Fibroblast of gingiva (primary cell): Measurements from ENCODE around the gene RTP1.
A peak's percentile ranks its signal among the peaks of the same experiment; 100 is the strongest.
"Not testable (repeated sequence)": the region's sequence is repeated elsewhere in the genome, so short reads cannot be mapped to it uniquely, and the experiment has no call there.

Experiments
- DNase-seq: peaks from one replicate; pipeline ENCODE4 v3.0.0-alpha.2; 2011; ENCODE audit warnings: low read depth

RTP1 gene

GRCh38 chr3:187197335-187197649 lies at the start of gene RTP1:
RTP1 (plus strand) TSS chr3:187197486; CDS start chr3:187197516, 30 bp downstream.
- DNase-seq: no peak

DNA sequence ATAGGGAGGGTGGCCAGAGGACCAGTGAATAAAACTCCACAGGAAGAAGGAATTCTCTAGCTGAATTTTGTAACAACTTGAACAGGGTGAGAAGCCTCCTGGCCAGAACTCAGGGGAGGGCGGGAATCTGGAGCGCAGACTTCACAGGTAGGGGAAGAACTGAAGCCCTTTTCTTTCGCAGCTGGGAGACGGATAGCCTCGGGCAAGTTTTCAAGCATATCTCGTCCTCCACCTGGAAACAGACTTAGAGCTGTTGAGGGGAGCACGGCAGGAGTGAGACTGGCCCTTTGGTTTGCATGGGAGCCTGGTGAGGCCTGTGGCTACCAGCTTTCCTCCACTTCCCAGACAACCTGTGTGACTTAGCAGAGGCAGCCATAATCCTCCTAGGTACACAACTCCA lies 47.1 kb upstream of the RTP1 start:
- no peak for DNase-seq

GRCh38 chr3:187150599-187150998 lies 46.7 kb upstream of the RTP1 start:
- DNase-seq: no peak

GRCh38 chr3:187161556-187161955 lies 35.7 kb upstream of the RTP1 start:
- no peak for DNase-seq

DNA sequence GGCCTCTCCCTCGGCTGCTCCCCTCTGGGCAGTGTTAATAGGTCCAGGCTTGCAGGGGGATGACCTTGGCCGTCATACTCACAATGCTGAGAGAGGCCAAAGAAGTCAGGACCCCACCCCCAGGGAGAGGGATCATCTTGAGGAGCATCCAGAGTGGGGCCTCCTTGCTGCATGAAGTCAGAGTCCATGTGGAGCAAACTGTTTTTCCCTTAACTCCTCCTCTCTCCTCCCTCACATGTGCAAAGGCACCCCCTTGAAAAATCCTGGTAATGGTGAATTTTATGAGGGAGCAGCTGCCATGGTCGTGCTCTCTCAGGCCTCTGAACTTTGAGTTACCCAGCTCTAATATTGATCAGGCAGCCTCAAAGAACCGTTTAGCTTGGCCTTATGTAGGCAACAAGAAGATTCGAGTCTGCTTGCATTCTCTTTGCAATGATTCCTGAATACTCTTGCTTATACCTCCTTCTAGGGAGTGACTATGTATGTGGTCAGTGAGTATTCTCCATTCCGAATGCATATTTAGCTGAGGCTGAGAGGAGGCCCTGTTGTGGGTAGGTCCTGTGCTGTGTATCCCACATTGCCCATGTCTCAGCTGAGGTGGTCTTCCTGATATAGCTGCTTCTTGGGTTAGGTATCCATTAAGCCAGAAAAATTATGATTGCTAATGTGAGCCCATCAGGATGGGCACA lies 34.9 kb upstream of the RTP1 start:
- no peak for DNase-seq

DNA sequence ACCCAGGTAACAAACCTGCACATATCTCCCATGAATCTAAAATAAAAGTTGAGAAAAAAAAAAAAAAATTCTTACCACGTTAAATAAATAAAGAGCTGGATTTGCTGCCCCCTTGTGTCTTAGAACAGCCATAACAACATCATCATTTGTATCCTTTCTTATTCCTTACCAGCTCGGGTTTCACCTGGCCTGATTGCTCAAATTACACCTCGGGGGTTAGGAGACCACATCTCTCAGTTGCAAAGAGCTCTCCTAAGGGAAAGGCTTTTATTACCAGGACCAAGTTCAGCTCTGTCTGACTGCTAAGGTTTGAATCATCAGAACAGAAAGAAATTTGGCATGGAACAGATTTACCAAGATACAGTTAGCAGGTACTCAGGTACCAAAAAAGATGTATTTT lies 32.1 kb upstream of the RTP1 start:
- DNase-seq: peak; percentile 44

- no peak for DNase-seq
Observed at GRCh38 chr3:187166750-187167149, 30.5 kb upstream of the RTP1 start.

GRCh38 chr3:187167777-187168176 lies 29.5 kb upstream of the RTP1 start:
- no peak for DNase-seq

DNA sequence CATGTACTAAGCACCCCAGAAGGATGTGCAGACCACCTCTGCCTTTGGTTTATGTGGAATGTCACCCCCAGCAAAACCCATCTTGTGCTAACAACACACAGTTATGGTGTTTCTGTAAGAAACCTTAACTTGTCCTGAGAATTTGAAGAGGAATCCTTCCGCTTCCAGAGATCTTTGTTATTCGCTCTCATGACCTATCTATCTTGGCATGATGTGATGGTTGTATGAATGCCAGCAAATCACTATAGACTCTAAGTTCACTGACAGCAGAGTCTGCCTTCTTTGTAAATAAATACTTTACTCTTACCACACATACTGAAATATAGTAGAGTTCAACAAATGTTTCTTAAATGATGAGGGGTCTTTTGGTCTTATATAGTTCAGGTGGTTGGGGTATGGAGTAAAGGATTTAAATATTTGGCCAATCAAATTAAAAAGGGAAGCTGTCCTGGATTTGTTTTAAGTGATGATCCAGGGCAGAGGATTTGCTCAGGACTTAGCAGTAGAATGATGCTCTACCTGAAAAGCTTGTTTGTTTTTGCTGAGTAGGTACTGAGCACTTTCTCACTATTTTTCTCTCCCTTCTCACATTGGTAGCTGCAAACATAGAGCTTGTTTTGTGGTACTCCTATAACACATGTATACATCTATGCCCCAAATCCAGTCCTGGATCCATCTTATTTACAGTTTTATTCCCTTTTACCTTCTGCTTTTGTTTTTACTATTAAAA lies 27.9 kb upstream of the RTP1 start:
- no peak for DNase-seq

DNA sequence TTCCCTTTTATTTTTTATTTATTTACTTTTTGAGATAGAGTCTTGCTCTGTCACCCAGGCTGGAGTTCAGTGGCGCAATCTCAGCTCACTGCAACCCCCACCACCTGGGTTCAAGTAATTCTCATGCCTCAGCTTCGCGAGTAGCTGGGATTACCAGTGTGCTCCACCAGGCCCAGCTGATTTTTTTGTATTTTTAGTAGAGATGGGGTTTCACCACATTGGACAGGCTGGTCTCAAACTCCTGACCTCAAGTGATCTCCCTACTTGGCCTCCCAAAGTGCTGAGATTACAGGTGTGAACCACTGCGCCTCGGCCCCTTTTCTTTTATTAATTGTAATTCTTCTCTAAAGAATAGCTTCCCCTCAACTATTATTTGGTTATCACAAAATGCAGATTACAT lies 26.4 kb upstream of the RTP1 start:
- DNase-seq: not testable (repeated sequence)

GRCh38 chr3:187172929-187173328 lies 24.4 kb upstream of the RTP1 start:
- DNase-seq: no peak

DNA sequence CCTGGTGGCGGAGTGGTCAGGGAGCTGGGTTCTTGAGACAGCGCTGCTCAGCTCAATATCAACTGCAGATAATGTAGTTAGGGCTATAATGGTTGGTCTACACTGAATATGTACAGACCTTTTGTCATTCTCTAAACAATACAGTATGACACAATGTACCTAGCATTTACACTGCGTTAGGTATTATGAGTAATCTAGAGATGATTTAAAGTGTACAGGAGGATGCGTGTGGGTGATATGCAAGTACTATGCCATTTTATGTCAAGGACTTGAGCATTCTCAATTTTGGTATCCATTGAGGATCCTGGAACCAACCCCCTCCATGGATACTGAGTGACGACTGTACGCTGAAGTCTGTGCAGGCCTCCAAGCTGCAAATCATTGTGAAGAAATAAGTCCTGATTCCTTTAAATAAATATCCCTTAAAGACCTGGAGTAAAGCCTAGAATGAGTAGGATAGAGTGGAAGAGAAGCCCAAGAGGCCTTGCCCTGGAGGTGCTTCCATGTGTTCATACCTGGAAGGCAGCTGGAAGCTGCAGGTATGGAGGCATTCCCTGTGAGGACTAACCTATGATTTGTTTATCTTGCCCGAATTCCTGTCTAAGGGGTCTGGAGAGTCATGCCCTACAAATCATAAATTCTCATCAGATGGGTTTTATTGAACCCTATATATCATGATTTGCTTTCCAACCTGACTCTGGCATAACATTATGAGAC lies 15.7 kb upstream of the RTP1 start:
- DNase-seq: no peak

- DNase-seq: no peak
Observed at GRCh38 chr3:187183210-187183862, 13.9 kb upstream of the RTP1 start.

- peak; percentile 6 for DNase-seq
Observed at GRCh38 chr3:187183903-187184302, 13.4 kb upstream of the RTP1 start.

GRCh38 chr3:187185759-187186158 lies 11.5 kb upstream of the RTP1 start:
- no peak for DNase-seq

- DNase-seq: no peak
Observed at GRCh38 chr3:187186375-187186774, 10.9 kb upstream of the RTP1 start.

DNA sequence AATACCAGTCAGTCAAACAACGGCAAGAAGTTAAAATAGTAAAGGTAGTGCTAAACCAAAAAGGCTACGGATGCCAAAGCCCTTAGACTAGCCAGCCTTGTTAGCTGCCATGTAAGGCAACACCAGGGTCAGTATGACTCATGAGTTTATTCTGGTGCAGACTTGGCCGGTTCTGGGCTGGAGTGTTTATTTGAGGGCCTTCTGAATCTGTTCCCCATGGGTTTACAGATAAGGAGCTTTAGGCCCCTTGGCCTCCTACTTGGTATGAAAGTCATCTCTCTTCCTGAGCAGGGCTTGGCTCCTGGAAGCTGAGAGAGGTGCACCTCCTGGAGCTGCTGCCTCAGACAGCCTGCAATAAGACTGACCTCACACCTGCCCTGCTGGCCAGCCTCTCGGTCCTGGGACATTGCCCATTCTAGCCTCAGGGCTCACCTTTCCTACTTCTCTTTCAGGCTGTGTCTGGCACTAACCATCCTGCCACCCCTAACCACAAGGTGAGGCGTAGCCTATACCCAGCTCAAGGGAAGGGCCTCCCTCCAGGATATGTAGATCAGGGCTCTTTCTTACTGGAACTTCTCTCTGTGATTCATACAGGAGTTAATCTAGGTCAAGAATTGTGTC lies 10.4 kb upstream of the RTP1 start:
- DNase-seq: peak; percentile 76

DNA sequence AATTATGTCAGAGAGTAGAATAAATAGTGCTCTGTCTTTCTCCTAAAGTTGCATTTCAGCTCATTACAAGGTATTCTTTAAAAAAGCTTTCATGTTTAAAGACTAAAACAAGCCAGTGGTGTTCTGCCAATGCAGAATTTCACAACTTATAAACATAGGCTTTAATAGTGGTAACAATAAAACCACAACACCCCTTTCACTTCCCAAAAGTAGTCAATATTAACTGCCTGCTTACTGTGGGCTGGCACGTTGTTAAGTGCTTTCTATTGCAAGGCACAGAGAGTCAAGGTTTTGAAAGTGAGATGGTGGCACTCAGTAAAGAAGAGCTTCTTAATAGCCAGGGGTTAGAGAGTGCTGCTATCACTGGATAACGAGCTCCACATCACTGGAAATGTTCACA lies 8.4 kb upstream of the RTP1 start:
- peak; percentile 66 for DNase-seq

- DNase-seq: no peak
Observed at GRCh38 chr3:187191271-187191670, 6.0 kb upstream of the RTP1 start.

DNA sequence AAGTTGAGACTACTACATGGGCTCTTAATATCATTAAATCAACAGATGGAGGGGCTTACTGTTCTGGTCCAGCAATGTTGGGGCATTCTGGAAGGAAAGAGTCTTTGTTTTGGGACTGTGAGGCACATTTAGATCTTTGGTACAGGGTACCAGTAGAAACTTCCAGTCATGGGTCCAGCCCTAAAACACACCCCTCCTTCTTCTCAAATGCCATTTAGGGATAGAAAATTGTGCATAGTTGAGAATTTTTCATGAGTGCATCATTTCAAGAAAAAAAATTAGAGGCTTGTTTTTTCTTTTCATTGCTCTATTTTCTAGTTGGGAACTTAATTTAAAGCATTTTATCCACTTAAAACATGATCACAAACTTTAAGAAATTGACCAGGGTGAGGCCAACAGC lies 4.1 kb upstream of the RTP1 start:
- DNase-seq: no peak

GRCh38 chr3:187196573-187197334 lies 532 bp upstream of the RTP1 start:
- no peak for DNase-seq

DNA sequence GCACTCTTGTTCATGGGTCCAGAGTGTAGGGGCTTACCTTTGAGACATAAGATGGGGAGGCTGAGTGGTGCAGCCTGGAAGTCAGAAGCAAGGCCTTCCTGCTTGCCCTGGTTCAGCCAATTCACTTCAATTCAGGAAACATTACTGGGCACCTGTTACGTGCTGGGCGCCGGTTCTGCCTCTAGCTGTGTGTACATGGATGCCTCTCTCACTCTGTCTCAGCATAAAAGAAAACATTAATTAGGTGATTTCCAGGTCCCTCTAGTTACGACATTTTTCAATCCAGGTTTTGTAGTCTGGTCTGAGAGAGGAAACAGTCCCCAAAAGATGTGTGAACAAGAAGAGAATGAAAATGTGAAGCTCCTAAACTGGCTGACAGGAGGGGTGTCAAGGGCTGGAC lies 1.2 kb downstream of the RTP1 start:
- DNase-seq: no peak
